ENCODE measurements around the gene DNAJC10.
"Not testable (repeated sequence)": the region's sequence is repeated elsewhere in the genome, so short reads cannot be mapped to it uniquely, and the experiment has no call there.

Gene DNAJC10

DNA sequence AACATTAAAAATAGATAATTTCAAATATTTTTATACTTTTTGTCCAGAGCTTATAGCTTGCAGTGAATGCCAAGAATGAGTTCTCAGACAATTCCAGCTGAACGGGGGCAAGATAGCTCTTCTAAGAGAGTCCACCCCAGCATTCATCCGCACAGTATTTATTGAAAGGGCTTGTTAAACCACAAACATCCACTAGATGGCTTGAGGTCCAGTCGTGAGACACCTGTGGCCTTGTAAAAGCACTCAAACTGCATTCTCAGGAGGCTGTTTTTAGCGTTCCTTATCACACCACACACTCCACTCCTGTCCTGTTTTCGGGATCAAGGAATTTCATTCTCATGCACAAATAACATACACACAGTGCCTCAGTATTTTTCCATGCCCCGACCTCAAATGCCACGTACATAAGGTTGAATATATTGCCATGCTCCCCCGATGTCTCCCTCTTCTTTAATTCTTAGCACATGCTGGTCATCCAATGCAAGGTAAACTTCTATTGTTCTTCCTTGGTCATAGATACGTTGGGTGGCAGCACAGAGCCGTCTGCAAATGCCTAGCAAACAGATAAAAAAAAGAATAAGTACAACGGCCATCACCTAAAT lies 47.4 kb downstream of the DNAJC10 start:
- no peak overlapping the region for H3K4me3 ChIP-seq (replicated peaks; ENCODE audit: low read depth, low read length)
- peak; percentile 60 for DNase-seq (ENCODE audit: low read depth)
- TF ChIP-seq CTCF (IDR thresholded peaks at IDR 0.05; ENCODE audit: low read length, missing control alignments): peak; percentile 69

DNA sequence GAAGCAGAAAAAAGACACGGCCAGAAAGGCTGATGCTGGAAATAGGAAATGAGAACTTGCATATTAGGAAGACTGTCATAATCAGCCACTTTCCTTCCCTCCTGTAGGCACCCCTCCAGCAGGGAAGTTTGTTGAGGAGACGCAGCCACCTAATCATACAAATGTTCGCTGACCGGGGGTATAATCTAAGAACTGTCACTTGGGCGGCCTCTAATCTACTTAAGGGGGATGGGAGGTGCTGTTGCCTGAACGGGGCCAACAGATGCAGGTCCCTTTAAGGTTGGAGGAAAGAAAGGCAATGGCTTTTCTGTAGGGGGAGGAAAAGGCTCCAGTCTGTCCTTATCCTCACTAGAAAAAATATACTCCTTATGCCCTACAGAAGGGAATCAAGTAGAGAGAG lies 50.6 kb downstream of the DNAJC10 start:
- no peak for DNase-seq (ENCODE audit: low read depth)
- TF ChIP-seq CTCF (IDR thresholded peaks at IDR 0.05; ENCODE audit: low read length, missing control alignments): no peak
- no peak overlapping the region for H3K4me3 ChIP-seq (replicated peaks; ENCODE audit: low read depth, low read length)

GRCh38 chr2:182767578-182767977 lies 51.5 kb downstream of the DNAJC10 start:
- peak; percentile 51 for TF ChIP-seq CTCF (IDR thresholded peaks at IDR 0.05; ENCODE audit: low read length, missing control alignments)
- H3K4me3 ChIP-seq (replicated peaks; ENCODE audit: low read depth, low read length): no peak overlapping the region
- peak; percentile 46 for DNase-seq (ENCODE audit: low read depth)

DNA sequence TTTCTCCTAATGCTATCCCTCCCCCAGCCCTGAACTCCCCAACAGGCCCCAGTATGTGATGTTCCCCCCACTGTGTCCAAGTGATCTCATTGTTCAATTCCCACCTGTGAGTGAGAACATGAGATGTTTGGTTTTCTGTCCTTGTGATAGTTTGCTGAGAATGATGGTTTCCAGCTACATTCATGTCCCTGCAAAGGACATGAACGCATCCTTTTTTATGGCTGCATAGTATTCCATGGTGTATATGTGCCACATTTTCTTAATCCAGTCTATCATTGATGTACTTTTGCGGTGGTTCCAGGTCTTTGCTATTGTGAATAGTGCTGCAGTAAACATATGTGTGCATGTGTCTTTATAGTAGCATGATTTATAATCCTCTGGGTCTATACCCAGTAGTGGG lies 52.9 kb downstream of the DNAJC10 start:
- H3K4me3 ChIP-seq (replicated peaks; ENCODE audit: low read depth, low read length): not testable (repeated sequence)

GRCh38 chr2:182779323-182779722 lies 63.3 kb downstream of the DNAJC10 start:
- DNase-seq (ENCODE audit: low read depth): no peak

More for the DNA sequence above, 52.9 kb downstream of the DNAJC10 start:
- not testable (repeated sequence) for DNase-seq (ENCODE audit: low read depth)

GRCh38 chr2:182781099-182781498 lies 65.0 kb downstream of the DNAJC10 start:
- H3K4me3 ChIP-seq (replicated peaks; ENCODE audit: low read depth, low read length); DNase-seq (ENCODE audit: low read depth): not testable (repeated sequence)

More at GRCh38 chr2:182779323-182779722, 63.3 kb downstream of the DNAJC10 start:
- no peak for TF ChIP-seq CTCF (IDR thresholded peaks at IDR 0.05; ENCODE audit: low read length, missing control alignments)
- no peak overlapping the region for H3K4me3 ChIP-seq (replicated peaks; ENCODE audit: low read depth, low read length)

- not testable (repeated sequence) for H3K4me3 ChIP-seq (replicated peaks; ENCODE audit: low read depth, low read length)
- DNase-seq (ENCODE audit: low read depth): peak; percentile 16
Observed at GRCh38 chr2:182782686-182783085, 66.6 kb downstream of the DNAJC10 start.

GRCh38 chr2:182784058-182784706 lies 68.1 kb downstream of the DNAJC10 start:
- no peak overlapping the region for H3K4me3 ChIP-seq (replicated peaks; ENCODE audit: low read depth, low read length)
- no peak for DNase-seq (ENCODE audit: low read depth)
- no peak for TF ChIP-seq CTCF (IDR thresholded peaks at IDR 0.05; ENCODE audit: low read length, missing control alignments)
